ENCODE measurements around the gene EDEM2. TPM values are rescaled to one million over a fixed set of nuclear protein-coding genes. Genes with fewer than 3 reads are reported as not detected.

The EDEM2 gene
- total and polyA plus RNA-seq, 2 of the 13 experiments (the other 11 are each of a cell fraction or from before 2014, with no cell fraction given) = 33.1 to 46.9 TPM

DNA sequence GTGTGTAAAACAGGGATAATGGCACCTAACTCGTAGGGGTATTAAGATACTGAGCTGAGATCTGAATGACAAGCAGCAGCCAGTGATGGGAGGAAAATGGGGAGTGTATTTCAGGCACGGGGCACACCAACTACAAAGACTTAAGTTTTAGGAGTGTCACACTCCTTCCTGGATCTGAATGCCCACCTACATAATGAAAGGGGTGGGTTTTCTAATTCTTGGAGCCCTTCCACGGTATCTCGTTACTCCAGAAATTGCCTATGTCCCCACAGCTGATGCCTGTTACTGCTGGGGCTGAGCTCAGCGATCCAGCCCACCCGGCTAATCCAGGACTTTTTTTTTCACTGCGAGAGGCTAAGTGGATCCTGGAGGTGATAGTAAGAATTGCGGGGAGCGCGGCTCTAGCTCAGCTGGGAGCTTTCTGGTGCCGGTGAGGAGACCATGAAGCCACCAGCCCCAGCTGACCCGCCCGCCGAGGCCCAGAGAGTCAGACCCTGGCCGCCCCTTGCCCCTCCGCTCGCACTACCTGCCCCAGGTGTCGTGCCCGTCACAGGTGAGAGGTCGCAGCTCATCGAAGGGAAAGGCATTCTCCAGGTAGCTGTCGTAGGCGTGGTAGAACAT lies 727 bp downstream of the EDEM2 start (continued):
- TF ChIP-seq HBP1 (CRISPR knock-in tag; IDR thresholded peaks at IDR 0.05; ENCODE audit: low read depth) = no peak
- no peak for TF ChIP-seq SRSF9 (IDR thresholded peaks at IDR 0.05; ENCODE audit: borderline replicate concordance, insufficient read depth, low read depth, low read length, poor library complexity, severe bottlenecking)
- TF ChIP-seq ATF4 (CRISPR knock-in tag; IDR thresholded peaks at IDR 0.05) = no peak
- TF ChIP-seq, protein P1, sequence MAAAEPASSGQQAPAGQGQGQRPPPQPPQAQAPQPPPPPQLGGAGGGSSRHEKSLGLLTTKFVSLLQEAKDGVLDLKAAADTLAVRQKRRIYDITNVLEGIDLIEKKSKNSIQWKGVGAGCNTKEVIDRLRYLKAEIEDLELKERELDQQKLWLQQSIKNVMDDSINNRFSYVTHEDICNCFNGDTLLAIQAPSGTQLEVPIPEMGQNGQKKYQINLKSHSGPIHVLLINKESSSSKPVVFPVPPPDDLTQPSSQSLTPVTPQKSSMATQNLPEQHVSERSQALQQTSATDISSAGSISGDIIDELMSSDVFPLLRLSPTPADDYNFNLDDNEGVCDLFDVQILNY (CRISPR knock-in tag; conservative IDR thresholded peaks at IDR 0.05) = no peak
- TF ChIP-seq, protein P2, sequence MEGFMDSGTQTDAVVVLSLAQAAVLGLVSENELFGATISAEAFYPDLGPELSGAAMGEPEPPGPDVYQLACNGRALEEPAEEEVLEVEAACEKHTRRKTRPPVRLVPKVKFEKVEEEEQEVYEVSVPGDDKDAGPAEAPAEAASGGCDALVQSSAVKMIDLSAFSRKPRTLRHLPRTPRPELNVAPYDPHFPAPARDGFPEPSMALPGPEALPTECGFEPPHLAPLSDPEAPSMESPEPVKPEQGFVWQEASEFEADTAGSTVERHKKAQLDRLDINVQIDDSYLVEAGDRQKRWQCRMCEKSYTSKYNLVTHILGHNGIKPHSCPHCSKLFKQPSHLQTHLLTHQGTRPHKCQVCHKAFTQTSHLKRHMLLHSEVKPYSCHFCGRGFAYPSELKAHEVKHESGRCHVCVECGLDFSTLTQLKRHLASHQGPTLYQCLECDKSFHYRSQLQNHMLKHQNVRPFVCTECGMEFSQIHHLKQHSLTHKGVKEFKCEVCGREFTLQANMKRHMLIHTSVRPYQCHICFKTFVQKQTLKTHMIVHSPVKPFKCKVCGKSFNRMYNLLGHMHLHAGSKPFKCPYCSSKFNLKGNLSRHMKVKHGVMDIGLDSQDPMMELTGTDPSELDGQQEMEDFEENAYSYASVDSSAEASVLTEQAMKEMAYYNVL (CRISPR knock-in tag; IDR thresholded peaks at IDR 0.05; ENCODE audit: borderline replicate concordance) = no peak
- no peak for TF ChIP-seq PHF5A (CRISPR knock-in tag; IDR thresholded peaks at IDR 0.05; ENCODE audit: low read depth, unreplicated experiment)
- TF ChIP-seq ZNF580 (CRISPR knock-in tag; IDR thresholded peaks at IDR 0.05; ENCODE audit: borderline replicate concordance, low read depth) = no peak
- 0 out of 2 replicates have a peak, but pooled peaks have one; percentile 16 for TF ChIP-seq TRIM24 (CRISPR knock-in tag; IDR thresholded peaks at IDR 0.05)
- no peak for TF ChIP-seq RAD21 (CRISPR knock-in tag; IDR thresholded peaks at IDR 0.05)
- no peak for TF ChIP-seq HNF4G (IDR thresholded peaks at IDR 0.05; ENCODE audit: borderline replicate concordance, low read depth, low read length)
- TF ChIP-seq HNF4G (CRISPR knock-in tag; IDR thresholded peaks at IDR 0.05; ENCODE audit: borderline replicate concordance, low read depth) = no peak
- TF ChIP-seq ZBTB8A (CRISPR knock-in tag; IDR thresholded peaks at IDR 0.05; ENCODE audit: borderline replicate concordance, low read depth) = no peak
- TF ChIP-seq CEBPB (IDR thresholded peaks at IDR 0.05; ENCODE audit: borderline replicate concordance, low read depth, low read length) = no peak
- TF ChIP-seq ZNF335 (CRISPR knock-in tag; IDR thresholded peaks at IDR 0.05) = no peak
- TF ChIP-seq HOMEZ (CRISPR knock-in tag; IDR thresholded peaks at IDR 0.05; ENCODE audit: low read depth) = no peak
- no peak for TF ChIP-seq HNRNPH1 (optimal IDR thresholded peaks at IDR 0.05; ENCODE audit: low read depth, low read length)
- TF ChIP-seq KDM5A (IDR thresholded peaks at IDR 0.05; ENCODE audit: borderline replicate concordance, low read length) = no peak
- TF ChIP-seq LCORL (IDR thresholded peaks at IDR 0.05) = no peak
- no peak; the same call in 1 of the 2 replicates for TF ChIP-seq LCORL (CRISPR knock-in tag; IDR thresholded peaks at IDR 0.05)
- no peak for TF ChIP-seq ZNF20 (CRISPR knock-in tag; IDR thresholded peaks at IDR 0.05)
- no peak; the same call in 1 of the 2 replicates for TF ChIP-seq RBFOX2 (IDR thresholded peaks at IDR 0.05; ENCODE audit: low read depth, low read length)
- TF ChIP-seq U2AF1 (optimal IDR thresholded peaks at IDR 0.05; ENCODE audit: low read depth, low read length) = peak; percentile 51
- no peak for TF ChIP-seq PCBP2 (optimal IDR thresholded peaks at IDR 0.05; ENCODE audit: low read depth, low read length, poor library complexity, severe bottlenecking)

Data from HepG2 (cell line).